C4-2B (cell line): Measurements from ENCODE around the gene ISG20.

ENCODE experiments used
- H3K27ac ChIP-seq: fragments of 450-650 bp; 2 replicates; pipeline ENCODE4 v1.5.1; 2017
- CTCF ChIP-seq: fragments of 450-650 bp; conservative IDR thresholded peaks from 2 replicates; pipeline ENCODE4 v1.5.1; 2017; ENCODE audit warnings: mild to moderate bottlenecking
- ZFX ChIP-seq: fragments of 450-650 bp; IDR thresholded peaks from 2 replicates; pipeline ENCODE4 v1.6.1; 2017

Gene ISG20

GRCh38 chr15:88663141-88663621, 24.4 kb downstream of the ISG20 start:
- TF ChIP-seq CTCF = no peak
- no peak for TF ChIP-seq ZFX
- H3K27ac ChIP-seq = no peak overlapping the region

GRCh38 chr15:88664151-88664778, 25.4 kb downstream of the ISG20 start:
- H3K27ac ChIP-seq = no peak overlapping the region
- TF ChIP-seq CTCF (no peak), ZFX (no peak)

- TF ChIP-seq ZFX (no peak), CTCF (no peak)
- no peak overlapping the region for H3K27ac ChIP-seq
These were observed 35.8 kb downstream of the ISG20 start for GRCh38 chr15:88674661-88675060.

GRCh38 chr15:88678755-88679154, 39.9 kb downstream of the ISG20 start:
- TF ChIP-seq CTCF = no peak
- TF ChIP-seq ZFX = no peak
- H3K27ac ChIP-seq = no peak overlapping the region

- H3K27ac ChIP-seq = no peak overlapping the region
- TF ChIP-seq CTCF (no peak), ZFX (no peak)
These were observed 41.6 kb downstream of the ISG20 start for GRCh38 chr15:88680241-88681001.

GRCh38 chr15:88681610-88682221, 42.9 kb downstream of the ISG20 start:
- H3K27ac ChIP-seq = no peak overlapping the region
- no peak for TF ChIP-seq ZFX
- TF ChIP-seq CTCF = no peak

GRCh38 chr15:88684345-88684744, 45.5 kb downstream of the ISG20 start:
- no peak overlapping the region for H3K27ac ChIP-seq
- TF ChIP-seq ZFX (no peak), CTCF (no peak)
